GM23248 (cell line): Measurements from ENCODE around the gene CUTC.

Source experiments
- EZH2 ChIP-seq: fragments of 200-600 bp; sonication (generic); IDR thresholded peaks from 2 replicates; pipeline ENCODE4 v1.6.1; 2018; ENCODE audit warnings: antibody characterized with exemption, mild to moderate bottlenecking; ENCODE audit not compliant: insufficient read depth, poor library complexity, severe bottlenecking
- EZH2phosphoT487 ChIP-seq: fragments of 200-600 bp; sonication (generic); IDR thresholded peaks from 2 replicates; pipeline ENCODE4 v1.6.1; 2018; ENCODE audit warnings: antibody characterized with exemption, moderate library complexity, mild to moderate bottlenecking, low read depth; ENCODE audit not compliant: insufficient read depth

DNA sequence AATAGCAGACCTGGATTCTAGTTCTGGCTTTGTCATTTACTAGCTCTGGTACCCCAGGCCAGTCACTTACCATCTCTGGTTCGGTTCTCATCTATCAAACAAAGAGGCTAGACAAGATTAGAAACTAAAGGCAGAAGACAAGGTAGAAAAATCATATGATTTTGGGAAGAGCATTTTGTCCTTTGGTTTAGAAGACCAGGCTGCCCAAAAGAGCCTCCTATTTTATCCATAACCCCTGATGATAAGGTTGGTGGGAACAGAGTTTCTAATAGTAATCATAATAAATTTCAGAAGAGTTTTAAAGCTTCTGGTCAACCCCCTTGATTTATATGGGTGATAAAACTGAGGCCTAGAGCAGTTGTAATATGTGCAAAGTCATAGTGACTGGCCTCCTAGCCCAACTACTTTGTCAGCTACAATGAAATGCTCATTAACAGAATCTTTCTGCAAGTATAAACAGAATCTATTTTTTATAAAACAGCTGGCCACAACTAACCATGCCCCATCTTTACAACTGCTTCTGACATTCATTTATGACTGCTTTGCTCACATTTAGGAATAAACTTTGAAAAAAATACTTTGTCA lies 23.5 kb upstream of the CUTC start:
- TF ChIP-seq EZH2 (no peak), EZH2phosphoT487 (no peak)
